Sigmoid colon (tissue), 7 donors: ENCODE data around the gene EOLA2. TPM values are rescaled to one million over a fixed set of nuclear protein-coding genes. Genes with fewer than 3 reads are reported as not detected.

Experiments
- DNase-seq: peaks from one replicate; pipeline ENCODE4 v3.0.0-alpha.2; 2019
- H3K27ac ChIP-seq, 4 donors: fragments of 200-600 bp; sonication (generic); one replicate each; pipeline ENCODE4 v1.5.1; 2016 to 2019; ENCODE audit warnings: mild to moderate bottlenecking in 1 of 4
- H3K27me3 ChIP-seq, 3 donors: fragments of 200-600 bp; sonication (generic); one replicate each; pipeline ENCODE4 v1.5.1; 2019; ENCODE audit warnings: mild to moderate bottlenecking in 1 of 3
- H3K36me3 ChIP-seq, 4 donors: fragments of 200-600 bp; sonication (generic); one replicate each; pipeline ENCODE4 v1.5.1; 2016 to 2019
- H3K4me1 ChIP-seq, 4 donors: fragments of 200-600 bp; sonication (generic); one replicate each; pipeline ENCODE4 v1.5.1; 2017 to 2019
- H3K4me3 ChIP-seq, 4 donors: fragments of 200-600 bp; sonication (generic); one replicate each; pipeline ENCODE4 v1.5.1; 2017 to 2019; ENCODE audit warnings: mild to moderate bottlenecking in 2 of 4, moderate library complexity in 1 of 4
- H3K9me3 ChIP-seq, 4 donors: fragments of 200-600 bp in 3 of 4; sonication (generic) in 3 of 4; one replicate each; pipeline versions ENCODE4 v1.5.1 to v1.6.1; 2013 to 2019
- CTCF ChIP-seq, 4 experiments: fragments of 450-650 bp in 3 of 4; fragments of 200-600 bp in 1 of 4; IDR thresholded peaks; one replicate each; pipeline ENCODE4 v1.5.1; 2016 to 2019; ENCODE audit warnings: antibody characterized with exemption in 4 of 4, mild to moderate bottlenecking in 3 of 4, moderate library complexity in 2 of 4
- EP300 ChIP-seq, 4 donors: sonication (generic); formaldehyde crosslinking; IDR thresholded peaks; one replicate each; pipeline ENCODE4 v1.6.1; 2017; ENCODE audit warnings: antibody characterized with exemption in 4 of 4
- POLR2A ChIP-seq, 2 donors: fragments of 450-650 bp; IDR thresholded peaks; one replicate each; pipeline ENCODE4 v1.6.1; 2016; ENCODE audit warnings: antibody characterized with exemption in 2 of 2, mild to moderate bottlenecking in 2 of 2, moderate library complexity in 2 of 2
- POLR2AphosphoS5 ChIP-seq, 4 donors: sonication (generic); formaldehyde crosslinking; IDR thresholded peaks; one replicate each; pipeline ENCODE4 v1.6.1; 2017; ENCODE audit warnings: antibody characterized with exemption in 4 of 4
- WGBS, 2 donors: extraction: QIAGEN DNeasy Blood & Tissue Kit; methylation state at CpG; one replicate each; pipeline ENCODE4 v1.1.7; 2013; 5-methylcytosine and 5-hydroxymethylcytosine counted together
- intact Hi-C: fragments of 100-400 bp; cut with DNase I; formaldehyde crosslinking; loops from one replicate; pipeline ENCODE4 v1.15.1; 2023
- polyA plus RNA-seq, 3 donors: library from polyadenylated mRNA; stranded (reverse); fragments of 200-250 nt; gene quantifications; one replicate each; pipeline ENCODE4 v1.2.3, GENCODE V29; 2013
- total RNA-seq, 4 donors: library from RNA; depleted of rRNA; stranded (reverse); fragments of >200 nt; gene quantifications; one replicate each; pipeline ENCODE4 v1.1.0, GENCODE V29; 2016
- donor health status: healthy with polysubstance abuse.
- donor health status: Bipolar disorder and iron deficiency.
- donor health status: healthy.

Gene EOLA2
- total and polyA plus RNA-seq, 7 donors: 17.8 to 34.9 (median 20.1) TPM

- WGBS, 2 donors: 97% methylated on average over 4 of the region's 4 CpGs
- H3K9me3 ChIP-seq: no peaks in the 10 kb centered on the region
- TF ChIP-seq EP300 (IDR thresholded peaks at IDR 0.05) (no peak), POLR2AphosphoS5 (IDR thresholded peaks at IDR 0.05) (no peak), POLR2A (IDR thresholded peaks at IDR 0.05) (no peak), CTCF (IDR thresholded peaks at IDR 0.05) (no peak)
- no peaks in the 10 kb centered on the region for H3K4me1 ChIP-seq
- no peaks in the 10 kb centered on the region for H3K27me3 ChIP-seq
- H3K4me3 ChIP-seq: no peak overlapping the region
- no peak for DNase-seq
- no peaks in the 10 kb centered on the region for H3K36me3 ChIP-seq
- intact Hi-C loops: no loop called here
- H3K27ac ChIP-seq: no peak overlapping the region
Observed at GRCh38 chrX:149909324-149910177, 28.7 kb downstream of the EOLA2 start.

GRCh38 chrX:149908727-149909126 is 29.6 kb downstream of the EOLA2 start:
- TF ChIP-seq POLR2A (IDR thresholded peaks at IDR 0.05) (no peak), POLR2AphosphoS5 (IDR thresholded peaks at IDR 0.05) (no peak), CTCF (IDR thresholded peaks at IDR 0.05) (no peak), EP300 (IDR thresholded peaks at IDR 0.05) (no peak)
- no peak for DNase-seq
- no peaks in the 10 kb centered on the region for H3K27me3 ChIP-seq
- no peaks in the 10 kb centered on the region for H3K4me1 ChIP-seq
- intact Hi-C loops: no loop called here
- no peaks in the 10 kb centered on the region for H3K36me3 ChIP-seq
- H3K27ac ChIP-seq: no peak overlapping the region
- no peaks in the 10 kb centered on the region for H3K9me3 ChIP-seq
- no peak overlapping the region for H3K4me3 ChIP-seq

GRCh38 chrX:149908308-149908707 is 30.0 kb downstream of the EOLA2 start:
- 88 to 92% methylated on average over 3 of the region's 3 CpGs for WGBS, 2 donors
- H3K36me3 ChIP-seq: no peaks in the 10 kb centered on the region
- no peak for DNase-seq
- no peaks in the 10 kb centered on the region for H3K27me3 ChIP-seq
- intact Hi-C loops: no loop called here
- no peaks in the 10 kb centered on the region for H3K4me1 ChIP-seq
- TF ChIP-seq POLR2AphosphoS5 (IDR thresholded peaks at IDR 0.05): no peak
- no peak for TF ChIP-seq POLR2A (IDR thresholded peaks at IDR 0.05)
- TF ChIP-seq CTCF (IDR thresholded peaks at IDR 0.05): no peak
- no peak for TF ChIP-seq EP300 (IDR thresholded peaks at IDR 0.05)
- H3K9me3 ChIP-seq: no peaks in the 10 kb centered on the region
- no peak overlapping the region for H3K27ac ChIP-seq
- no peak overlapping the region for H3K4me3 ChIP-seq

GRCh38 chrX:149903889-149904748 is 34.2 kb downstream of the EOLA2 start:
- TF ChIP-seq EP300 (IDR thresholded peaks at IDR 0.05) (no peak), CTCF (IDR thresholded peaks at IDR 0.05) (no peak)
- H3K36me3 ChIP-seq: no peaks in the 10 kb centered on the region
- no peaks in the 10 kb centered on the region for H3K9me3 ChIP-seq
- H3K27me3 ChIP-seq: no peaks in the 10 kb centered on the region
- no peak overlapping the region for H3K27ac ChIP-seq
- intact Hi-C loops: no loop called here
- no peak overlapping the region for H3K4me3 ChIP-seq
- no peaks in the 10 kb centered on the region for H3K4me1 ChIP-seq
- 11 to 19% methylated on average over 6 of the region's 6 CpGs for WGBS, 2 donors
- no peak for DNase-seq
